ENCODE data around the gene CRTC1.

- TF ChIP-seq, protein P1, sequence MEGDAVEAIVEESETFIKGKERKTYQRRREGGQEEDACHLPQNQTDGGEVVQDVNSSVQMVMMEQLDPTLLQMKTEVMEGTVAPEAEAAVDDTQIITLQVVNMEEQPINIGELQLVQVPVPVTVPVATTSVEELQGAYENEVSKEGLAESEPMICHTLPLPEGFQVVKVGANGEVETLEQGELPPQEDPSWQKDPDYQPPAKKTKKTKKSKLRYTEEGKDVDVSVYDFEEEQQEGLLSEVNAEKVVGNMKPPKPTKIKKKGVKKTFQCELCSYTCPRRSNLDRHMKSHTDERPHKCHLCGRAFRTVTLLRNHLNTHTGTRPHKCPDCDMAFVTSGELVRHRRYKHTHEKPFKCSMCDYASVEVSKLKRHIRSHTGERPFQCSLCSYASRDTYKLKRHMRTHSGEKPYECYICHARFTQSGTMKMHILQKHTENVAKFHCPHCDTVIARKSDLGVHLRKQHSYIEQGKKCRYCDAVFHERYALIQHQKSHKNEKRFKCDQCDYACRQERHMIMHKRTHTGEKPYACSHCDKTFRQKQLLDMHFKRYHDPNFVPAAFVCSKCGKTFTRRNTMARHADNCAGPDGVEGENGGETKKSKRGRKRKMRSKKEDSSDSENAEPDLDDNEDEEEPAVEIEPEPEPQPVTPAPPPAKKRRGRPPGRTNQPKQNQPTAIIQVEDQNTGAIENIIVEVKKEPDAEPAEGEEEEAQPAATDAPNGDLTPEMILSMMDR (IDR thresholded peaks at IDR 0.05): no peak
- no peak for TF ChIP-seq POLR2A (IDR thresholded peaks at IDR 0.05)
These were observed 107.8 kb downstream of the CRTC1 start for GRCh38 chr19:18791315-18791678.
